H1 (cell line): ENCODE data around the gene AAK1. TPM values are rescaled to one million over a fixed set of nuclear protein-coding genes. Genes with fewer than 3 reads are reported as not detected.

Experiments
- CTCF ChIA-PET: fragments of 300-600 bp; sonication (Branson Sonifier 250); formaldehyde crosslinking; loops from one replicate; lab custom pipeline; 2021; ENCODE audit not compliant: partially characterized antibody; lab: Charles Lee
- POLR2A ChIA-PET: fragments of 300-600 bp; sonication (Branson Sonifier 250); formaldehyde crosslinking; loops from one replicate; lab custom pipeline; 2021; ENCODE audit warnings: inconsistent platforms; ENCODE audit not compliant: partially characterized antibody; lab: Charles Lee
- DNase-seq, 2 experiments: peaks; one replicate each; pipeline versions ENCODE4 v3.0.0 to v3.0.0-alpha.2; 2010 to 2022; ENCODE audit warnings: low spot score in 2 of 2, low read depth in 1 of 2, mixed read lengths in 1 of 2
- FAIRE-seq: peaks from 2 replicates; lab custom pipeline; 2011; peaks lifted over from hg19 to GRCh38; lab: Jason Lieb, UNC
- H2AFZ ChIP-seq: 2 replicates; pipeline ENCODE4 v1.8.1; 2012; ENCODE audit warnings: low read length, inconsistent platforms
- H2AK5ac ChIP-seq: 2 replicates; pipeline ENCODE4 v1.6.1; 2013; ENCODE audit warnings: low read depth, low read length
- H2BK120ac ChIP-seq: replicated peaks from 2 replicates; pipeline ENCODE3; 2013; ENCODE audit warnings: low read depth, low read length, inconsistent platforms
- H2BK12ac ChIP-seq: 2 replicates; pipeline ENCODE4 v1.6.1; 2013; ENCODE audit warnings: low read depth, low read length
- H2BK15ac ChIP-seq: 2 replicates; pipeline ENCODE4 v1.6.1; 2013; ENCODE audit warnings: low read length
- H2BK20ac ChIP-seq: 2 replicates; pipeline ENCODE4 v1.6.1; 2013; ENCODE audit warnings: low read length
- H2BK5ac ChIP-seq: 2 replicates; pipeline ENCODE4 v1.6.1; 2013; ENCODE audit warnings: low read depth, low read length
- H3K14ac ChIP-seq: 2 replicates; pipeline ENCODE4 v1.6.1; 2013; ENCODE audit warnings: inconsistent platforms; ENCODE audit not compliant: insufficient read length
- H3K18ac ChIP-seq: 2 replicates; pipeline ENCODE4 v1.6.1; 2013; ENCODE audit warnings: low read length; ENCODE audit errors: extremely low read depth
- H3K23ac ChIP-seq: 2 replicates; pipeline ENCODE4 v1.6.1; 2013; ENCODE audit warnings: inconsistent platforms; ENCODE audit not compliant: insufficient read length
- H3K23me2 ChIP-seq: 2 replicates; pipeline ENCODE4 v1.6.1; 2013; ENCODE audit warnings: low read depth, low read length
- H3K27ac ChIP-seq: 2 replicates; pipeline ENCODE4 v1.6.1; 2011; ENCODE audit warnings: low read depth, low read length, inconsistent platforms
- H3K27me3 ChIP-seq, 4 experiments: replicated peaks in 1 of 4; 1 replicate in 1 of 4; 2 replicates in 3 of 4; pipeline versions ENCODE4 v1.6.1 to v1.8.1; 2011 to 2013; ENCODE audit warnings: low read length in 3 of 4, mild to moderate bottlenecking in 3 of 4, inconsistent platforms in 2 of 4, mixed read lengths in 2 of 4, moderate library complexity in 1 of 4; ENCODE audit not compliant: control insufficient read depth in 3 of 4, insufficient read depth in 3 of 4; ENCODE audit errors: extremely low read depth in 1 of 4
- H3K36me3 ChIP-seq, 4 experiments: 2 replicates each; pipeline versions ENCODE4 v1.6.1 to v1.8.1; 2011 to 2013; ENCODE audit warnings: mild to moderate bottlenecking in 4 of 4, low read length in 3 of 4, moderate library complexity in 2 of 4, control low read depth in 1 of 4, inconsistent platforms in 1 of 4; ENCODE audit not compliant: insufficient read depth in 4 of 4, control insufficient read depth in 2 of 4
- H3K4ac ChIP-seq: replicated peaks from 2 replicates; pipeline ENCODE3; 2013; ENCODE audit warnings: low read length, low read depth, mixed read lengths, inconsistent platforms; ENCODE audit not compliant: insufficient read length
- H3K4me1 ChIP-seq, 4 experiments: replicated peaks in 1 of 4; 1 replicate in 1 of 4; 2 replicates in 3 of 4; pipeline versions ENCODE4 v1.6.1 to v1.8.1; 2011 to 2013; ENCODE audit warnings: low read length in 3 of 4, inconsistent platforms in 2 of 4, mixed read lengths in 1 of 4; ENCODE audit not compliant: insufficient read depth in 4 of 4, control insufficient read depth in 3 of 4
- H3K4me2 ChIP-seq, 2 experiments: 2 replicates each; pipeline versions ENCODE4 v1.6.1 to v1.8.1; 2011 to 2013; ENCODE audit warnings: low read depth in 2 of 2, low read length in 2 of 2, control low read depth in 1 of 2, inconsistent platforms in 1 of 2, mild to moderate bottlenecking in 1 of 2; ENCODE audit not compliant: insufficient read depth in 1 of 2
- H3K4me3 ChIP-seq, 4 experiments: fragments of 200-600, 300-600 bp in 1 of 4; sonication (generic), shearing (Covaris generic), sonication (Bioruptor Twin) in 1 of 4; 2 replicates each; pipeline versions ENCODE4 v1.5.1 to v1.8.1; 2011 to 2016; ENCODE audit warnings: low read length in 4 of 4, low read depth in 3 of 4, control low read depth in 2 of 4, inconsistent platforms in 2 of 4, mild to moderate bottlenecking in 2 of 4, mixed read lengths in 1 of 4, moderate library complexity in 1 of 4; ENCODE audit not compliant: insufficient read depth in 2 of 4; ENCODE audit errors: extremely low read depth in 1 of 4
- H3K56ac ChIP-seq: replicated peaks from 2 replicates; pipeline ENCODE3; 2013; ENCODE audit warnings: low read depth, mild to moderate bottlenecking, mixed read lengths, low read length, inconsistent platforms; ENCODE audit not compliant: insufficient read length
- H3K79me1 ChIP-seq: 2 replicates; pipeline ENCODE4 v1.6.1; 2013; ENCODE audit warnings: low read depth, low read length, control low read depth
- H3K79me2 ChIP-seq, 2 experiments: 2 replicates each; pipeline versions ENCODE4 v1.6.1 to v1.8.1; 2012 to 2013; ENCODE audit warnings: low read length in 2 of 2, mild to moderate bottlenecking in 2 of 2, inconsistent platforms in 1 of 2; ENCODE audit not compliant: insufficient read depth in 2 of 2, control insufficient read depth in 1 of 2
- H3K9ac ChIP-seq, 4 experiments: replicated peaks in 1 of 4; 1 replicate in 1 of 4; 2 replicates in 3 of 4; pipeline versions ENCODE4 v1.6.1 to v1.8.1; 2011 to 2013; ENCODE audit warnings: low read depth in 3 of 4, low read length in 3 of 4, control low read depth in 2 of 4, mild to moderate bottlenecking in 2 of 4, moderate library complexity in 2 of 4, inconsistent platforms in 1 of 4; ENCODE audit errors: extremely low read depth in 1 of 4
- H3K9me3 ChIP-seq, 2 experiments: 2 replicates each; pipeline versions ENCODE4 v1.6.1 to v1.8.1; 2012 to 2013; ENCODE audit warnings: mild to moderate bottlenecking in 2 of 2, moderate library complexity in 2 of 2, control low read depth in 1 of 2, inconsistent platforms in 1 of 2, low read depth in 1 of 2, low read length in 1 of 2, mixed read lengths in 1 of 2; ENCODE audit not compliant: insufficient read depth in 2 of 2
- H4K20me1 ChIP-seq, 2 experiments: replicated peaks in 1 of 2; 2 replicates each; pipeline versions ENCODE3 to v1.8.1; 2011 to 2013; ENCODE audit warnings: inconsistent platforms in 2 of 2, low read length in 2 of 2, mild to moderate bottlenecking in 1 of 2; ENCODE audit not compliant: insufficient read depth in 2 of 2, control insufficient read depth in 1 of 2
- H4K5ac ChIP-seq: 2 replicates; pipeline ENCODE4 v1.6.1; 2013; ENCODE audit warnings: low read length, low read depth, mixed read lengths, inconsistent platforms; ENCODE audit not compliant: insufficient read length
- H4K8ac ChIP-seq: 2 replicates; pipeline ENCODE4 v1.8.0; 2013; ENCODE audit warnings: mild to moderate bottlenecking, moderate library complexity, low read length, inconsistent platforms; ENCODE audit not compliant: insufficient read depth; ENCODE audit errors: extremely low read depth
- H4K91ac ChIP-seq: replicated peaks from 2 replicates; pipeline ENCODE3; 2013; ENCODE audit warnings: low read length, mixed read lengths, inconsistent platforms; ENCODE audit not compliant: insufficient read length
- BRCA1 ChIP-seq: IDR thresholded peaks from 2 replicates; pipeline ENCODE4 v1.6.1; 2012; ENCODE audit warnings: low read depth, low read length, improper control_type of control experiment
- CEBPB ChIP-seq: IDR thresholded peaks from 2 replicates; pipeline ENCODE4 v1.6.1; 2012; ENCODE audit warnings: low read depth, low read length
- EP300 ChIP-seq, 2 experiments: IDR thresholded peaks; 1 replicate in 1 of 2; 2 replicates in 1 of 2; pipeline ENCODE4 v1.6.1; 2011 to 2012; ENCODE audit warnings: low read depth in 2 of 2, low read length in 2 of 2, mild to moderate bottlenecking in 2 of 2, borderline replicate concordance in 1 of 2, inconsistent platforms in 1 of 2, moderate library complexity in 1 of 2
- EZH2 ChIP-seq: fragments of 200-600 bp; sonication (generic); IDR thresholded peaks from 2 replicates; pipeline ENCODE4 v1.7.1; 2012; ENCODE audit warnings: low read depth, mild to moderate bottlenecking, moderate library complexity, low read length, inconsistent platforms; ENCODE audit not compliant: severe bottlenecking
- GTF2F1 ChIP-seq: IDR thresholded peaks from 2 replicates; pipeline ENCODE4 v1.6.1; 2012; ENCODE audit warnings: low read depth, low read length, improper control_type of control experiment, borderline replicate concordance
- KDM5A ChIP-seq: fragments of 200-600 bp; IDR thresholded peaks from 2 replicates; pipeline ENCODE4 v1.7.1; 2012; ENCODE audit warnings: mild to moderate bottlenecking, low read length, inconsistent platforms, mixed read lengths
- PHF8 ChIP-seq: fragments of 200-600 bp; sonication (generic); conservative IDR thresholded peaks from 2 replicates; pipeline ENCODE4 v1.7.1; 2012; ENCODE audit warnings: low read depth, mild to moderate bottlenecking, inconsistent platforms, low read length, moderate library complexity
- WGBS, 2 experiments: shearing (Covaris generic) in 1 of 2; methylation state at CpG; one replicate each; pipeline versions ENCODE4 v1.1.6 to v1.1.7; 2013 to 2015; ENCODE audit warnings: low lambda C conversion rate in 2 of 2, mixed read lengths in 2 of 2, inconsistent platforms in 1 of 2, low coverage in 1 of 2, missing lambda C conversion rate in 1 of 2; ENCODE audit not compliant: insufficient replicate concordance in 2 of 2, insufficient coverage in 1 of 2, insufficient read length in 1 of 2; ENCODE audit errors: extremely low coverage in 1 of 2, missing lambda C conversion rate in 1 of 2; 5-methylcytosine and 5-hydroxymethylcytosine counted together
- polyA plus RNA-seq, 7 experiments: library from polyadenylated mRNA; depleted of rRNA in 3 of 7; stranded (reverse) in 5 of 7; unstranded in 2 of 7; fragments of >200 nt in 5 of 7; fragments of 200-250 nt in 2 of 7; gene quantifications; 1 replicate in 5 of 7; 2 replicates in 1 of 7; 4 replicates in 1 of 7; pipeline versions ENCODE4 v1.2.1 to v1.2.3, GENCODE V29; 2011 to 2013; ENCODE audit warnings: missing spikeins in 2 of 7, mixed read lengths in 2 of 7
- total RNA-seq: library from RNA; stranded (reverse); fragmentation: NEBNext Ultra II Directional; extraction: Animal tissue kit (Norgen Biotek cat#: 25700); gene quantifications from 2 replicates; pipeline ENCODE4 v1.2.1, GENCODE V29; 2021

Gene AAK1
- total and polyA plus RNA-seq, 2 of the 8 experiments (the other 6 are each of a cell fraction or from before 2014, with no cell fraction given), result 10.0 to 40.5 TPM

- Histone ChIP-seq H2AFZ (no peak overlapping the region), H3K4me3 (no peak overlapping the region), H2BK20ac (no peak overlapping the region), H2BK15ac (no peak overlapping the region), H3K9me3 (no peaks in the 10 kb centered on the region), H3K14ac (no peak overlapping the region), H3K23ac (no peak overlapping the region), H3K27ac (no peak overlapping the region), H3K23me2 (no peaks in the 10 kb centered on the region), H2BK12ac (no peak overlapping the region), H2BK5ac (no peak overlapping the region), H3K36me3 (no peaks in the 10 kb centered on the region), H4K91ac (no peak overlapping the region), H3K56ac (no peak overlapping the region), H4K8ac (no peak overlapping the region), H3K9ac (no peak overlapping the region), H3K18ac (no peak overlapping the region), H4K5ac (no peak overlapping the region), H3K27me3 (no peaks in the 10 kb centered on the region), H2BK120ac (no peak overlapping the region), H3K79me1 (no peaks in the 10 kb centered on the region), H3K4ac (no peak overlapping the region), H3K4me2 (no peak overlapping the region), H2AK5ac (no peak overlapping the region), H4K20me1 (no peaks in the 10 kb centered on the region), H3K4me1 (no peaks in the 10 kb centered on the region), H3K79me2 (no peaks in the 10 kb centered on the region)
- WGBS, 2 experiments, result 70% methylated on average over 1 of the region's 1 CpG; no CpG with 5 or more reads in 1 of the 2 experiments
- ChIA-PET POLR2A (interaction anchor here (0.6 kb wide), 1 partner anchor 155 kb away, joined by 3 read pairs; no protein-coding TSS in a partner anchor), CTCF (interaction anchor here (0.7 to 1.0 kb wide), 2 partner anchors 16 kb away, joined by 3 read pairs; no protein-coding TSS in a partner anchor)
- no peak for DNase-seq
- no peak for FAIRE-seq
- TF ChIP-seq PHF8, result no peak
- TF ChIP-seq BRCA1, result no peak
- TF ChIP-seq EP300 (IDR thresholded peaks at IDR 0.05; ENCODE audit: borderline replicate concordance in 1 of 2, low read depth in 2 of 2, low read length in 2 of 2), result no peak
- no peak for TF ChIP-seq CEBPB
- no peak for TF ChIP-seq KDM5A
- TF ChIP-seq EZH2, result no peak
- no peak for TF ChIP-seq GTF2F1
These were observed 17.1 kb upstream of the AAK1 start for GRCh38 chr2:69660637-69661036.
